Activated naive CD8-positive, alpha-beta T cell treated with anti-CD3 and anti-CD28 coated beads, Interleukin-2, amount 50 U/mL, for 24 hours (primary cell): Measurements from ENCODE around the gene GFOD1.
"Not testable (repeated sequence)": the region's sequence is repeated elsewhere in the genome, so short reads cannot be mapped to it uniquely, and the experiment has no call there.

Experiments
- ATAC-seq: fragments of 150-1000 bp; cut with Tn5 transposase; one replicate; pipeline ENCODE4 v1.10.0; 2021
- DNase-seq: peaks from one replicate; pipeline ENCODE4 v3.0.0; 2021
- H3K27ac Mint-ChIP-seq: one replicate; pipeline ENCODE4 v1.8.0; 2021; ENCODE audit warnings: mild to moderate bottlenecking, mixed read lengths
- H3K27me3 Mint-ChIP-seq: one replicate; pipeline ENCODE4 v1.8.0; 2021; ENCODE audit warnings: mixed read lengths
- H3K36me3 Mint-ChIP-seq: one replicate; pipeline ENCODE4 v1.8.0; 2021; ENCODE audit warnings: low read depth, mixed read lengths
- H3K4me1 Mint-ChIP-seq: one replicate; pipeline ENCODE4 v1.8.0; 2021; ENCODE audit warnings: mixed read lengths
- H3K4me3 Mint-ChIP-seq: one replicate; pipeline ENCODE4 v1.8.0; 2021; ENCODE audit warnings: mild to moderate bottlenecking, moderate library complexity, mixed read lengths
- H3K9me3 Mint-ChIP-seq: one replicate; pipeline ENCODE4 v1.8.0; 2021; ENCODE audit warnings: mixed read lengths

The GFOD1 gene

DNA sequence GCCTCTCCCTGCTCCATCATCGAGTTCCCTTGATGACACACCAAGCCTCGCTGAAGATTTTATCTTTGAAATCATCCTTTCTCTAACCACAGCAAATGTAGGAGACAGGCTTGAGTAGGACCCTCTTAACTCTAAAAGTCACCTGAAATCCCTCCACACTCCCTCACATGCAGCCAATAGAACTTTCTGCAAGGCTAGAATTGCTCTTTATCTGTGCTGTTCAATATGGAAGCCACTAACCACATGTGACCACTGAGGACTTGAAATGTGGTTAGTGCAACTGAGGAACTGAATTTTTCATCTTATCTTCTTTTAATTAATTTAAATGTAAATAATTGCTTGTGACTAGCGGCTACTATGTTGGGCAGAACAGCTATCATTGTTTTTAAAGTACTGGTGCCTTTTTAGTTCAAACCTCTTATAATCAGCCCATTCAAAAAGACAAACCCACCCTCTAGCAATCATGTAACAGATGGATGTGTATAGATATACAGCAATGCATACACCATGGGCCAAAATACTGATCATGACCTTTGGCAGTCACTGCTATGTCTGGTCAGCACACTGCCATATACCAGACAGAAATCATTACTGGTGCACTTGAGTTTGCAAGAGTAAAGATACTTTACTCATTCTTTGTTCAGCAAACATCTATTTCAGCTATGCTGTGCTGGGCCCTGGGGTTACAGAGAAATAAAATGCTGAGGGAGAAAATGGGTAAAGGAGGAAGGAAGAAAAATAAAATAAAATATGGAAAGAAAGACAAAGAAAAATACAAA, 50.0 kb downstream of the GFOD1 start:
- ATAC-seq (no peak), DNase-seq (no peak)
- H3K4me3 Mint-ChIP-seq, result no peak overlapping the region
- no peaks in the 10 kb centered on the region for H3K27me3 Mint-ChIP-seq
- H3K9me3 Mint-ChIP-seq, result no peaks in the 10 kb centered on the region
- peaks cover 12% of the 10 kb centered on the region for H3K36me3 Mint-ChIP-seq
- H3K4me1 Mint-ChIP-seq, result peaks cover 48% of the 10 kb centered on the region
- no peak overlapping the region for H3K27ac Mint-ChIP-seq

DNA sequence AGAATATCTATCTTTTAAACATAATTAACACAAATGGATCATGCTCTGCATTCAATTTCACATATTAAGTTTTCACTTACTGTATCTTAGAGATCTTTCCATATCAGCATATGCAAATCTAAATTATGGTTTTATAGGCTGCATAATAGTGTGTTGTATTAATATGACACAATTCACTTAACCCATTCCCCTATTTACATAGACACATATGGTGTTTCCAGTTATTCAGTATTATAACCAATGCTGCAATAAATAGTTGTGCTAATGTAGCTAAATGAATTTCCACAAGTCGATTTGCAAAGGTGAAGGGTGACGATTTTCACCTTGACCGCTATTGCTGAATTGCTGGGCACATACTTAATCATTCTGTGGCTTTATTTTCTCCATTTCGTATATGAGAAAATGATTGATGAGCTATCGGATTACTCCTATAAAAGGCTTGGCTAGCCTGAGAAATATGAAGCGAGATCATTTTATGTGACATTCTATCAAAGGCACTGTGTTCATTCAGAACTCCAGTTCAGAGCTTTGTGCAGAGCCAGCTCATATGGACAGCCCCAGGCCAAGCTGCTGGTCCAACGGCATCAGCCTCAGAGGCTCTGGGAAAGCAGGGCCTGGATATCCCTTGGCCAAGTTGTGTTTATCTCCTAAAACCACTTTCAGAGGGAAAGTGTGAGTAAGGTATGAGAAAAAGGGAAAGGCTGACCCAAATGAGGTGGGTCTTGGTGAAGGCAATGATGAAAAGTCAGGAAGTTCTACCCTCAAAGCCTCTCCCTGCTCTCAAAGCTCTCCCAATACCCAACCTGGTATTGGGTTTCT, 50.8 kb downstream of the GFOD1 start:
- Mint-ChIP-seq H3K9me3 (no peaks in the 10 kb centered on the region), H3K27me3 (no peaks in the 10 kb centered on the region), H3K36me3 (peaks cover 15% of the 10 kb centered on the region), H3K4me3 (no peak overlapping the region), H3K27ac (no peak overlapping the region), H3K4me1 (peaks cover 56% of the 10 kb centered on the region)
- DNase-seq (no peak), ATAC-seq (no peak)

DNA sequence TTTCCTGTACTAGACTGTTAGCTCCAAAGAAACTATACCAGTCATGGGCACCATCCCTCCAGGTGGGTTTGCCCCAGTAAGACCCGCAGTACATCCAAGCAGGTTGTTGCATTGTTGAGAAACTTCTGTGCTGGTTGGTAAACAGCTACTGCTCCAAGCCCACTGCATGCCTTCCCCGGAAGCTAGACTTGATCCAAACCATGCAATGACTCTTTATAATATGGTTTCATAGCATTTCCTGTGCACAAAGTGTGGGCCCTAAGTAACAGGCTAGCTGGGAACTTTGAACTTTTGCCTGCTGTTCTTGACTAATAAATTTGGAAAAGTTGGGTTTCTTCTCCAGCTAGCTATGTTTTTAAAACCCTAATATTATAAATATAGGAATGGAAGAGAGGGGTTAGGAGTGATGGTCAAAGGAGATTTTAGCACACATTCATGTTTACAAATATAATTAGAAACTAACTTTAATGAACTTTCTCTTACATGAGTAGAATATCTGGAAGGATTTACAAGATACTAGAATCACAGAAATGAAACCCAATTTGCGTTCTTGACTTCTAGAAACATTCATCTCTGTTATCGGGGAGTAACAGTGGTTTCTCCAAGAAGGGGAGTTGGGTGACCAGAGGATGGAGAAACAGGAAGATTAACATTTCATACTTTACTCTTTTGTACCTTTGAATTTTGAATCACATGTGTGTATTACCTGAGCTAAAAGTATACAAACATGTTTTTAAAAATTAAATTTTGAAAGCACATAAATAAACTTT, 51.7 kb downstream of the GFOD1 start:
- Mint-ChIP-seq H3K36me3 (peaks cover 20% of the 10 kb centered on the region), H3K4me3 (peak overlapping the region; percentile 48), H3K9me3 (no peaks in the 10 kb centered on the region), H3K4me1 (peaks cover 61% of the 10 kb centered on the region), H3K27me3 (no peaks in the 10 kb centered on the region), H3K27ac (peak overlapping the region; percentile 7)
- DNase-seq, result no peak
- ATAC-seq, result no peak

DNA sequence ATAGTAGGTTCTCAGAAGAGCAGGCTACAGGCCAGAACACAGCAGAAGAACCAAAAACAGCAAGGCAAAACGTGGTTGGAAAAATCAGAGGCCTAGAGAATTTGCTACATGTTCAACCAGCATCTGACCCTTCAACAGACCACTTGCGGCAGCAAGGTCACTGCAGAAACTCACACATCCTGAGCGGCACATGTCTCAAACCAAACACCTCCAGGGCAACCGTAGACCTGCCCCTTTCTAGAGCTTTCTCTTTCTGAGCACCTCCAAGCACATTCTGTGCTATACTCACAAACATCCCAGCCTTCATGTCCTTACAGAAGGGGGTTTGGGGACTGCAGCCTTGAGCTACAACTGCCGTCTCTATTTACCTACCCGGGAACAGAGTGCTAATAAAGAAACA, 52.6 kb downstream of the GFOD1 start:
- Mint-ChIP-seq H3K4me1 (peaks cover 67% of the 10 kb centered on the region), H3K27me3 (no peaks in the 10 kb centered on the region), H3K4me3 (no peak overlapping the region), H3K36me3 (peaks cover 21% of the 10 kb centered on the region), H3K27ac (peak overlapping the region; percentile 7), H3K9me3 (no peaks in the 10 kb centered on the region)
- no peak for ATAC-seq
- DNase-seq, result no peak

DNA sequence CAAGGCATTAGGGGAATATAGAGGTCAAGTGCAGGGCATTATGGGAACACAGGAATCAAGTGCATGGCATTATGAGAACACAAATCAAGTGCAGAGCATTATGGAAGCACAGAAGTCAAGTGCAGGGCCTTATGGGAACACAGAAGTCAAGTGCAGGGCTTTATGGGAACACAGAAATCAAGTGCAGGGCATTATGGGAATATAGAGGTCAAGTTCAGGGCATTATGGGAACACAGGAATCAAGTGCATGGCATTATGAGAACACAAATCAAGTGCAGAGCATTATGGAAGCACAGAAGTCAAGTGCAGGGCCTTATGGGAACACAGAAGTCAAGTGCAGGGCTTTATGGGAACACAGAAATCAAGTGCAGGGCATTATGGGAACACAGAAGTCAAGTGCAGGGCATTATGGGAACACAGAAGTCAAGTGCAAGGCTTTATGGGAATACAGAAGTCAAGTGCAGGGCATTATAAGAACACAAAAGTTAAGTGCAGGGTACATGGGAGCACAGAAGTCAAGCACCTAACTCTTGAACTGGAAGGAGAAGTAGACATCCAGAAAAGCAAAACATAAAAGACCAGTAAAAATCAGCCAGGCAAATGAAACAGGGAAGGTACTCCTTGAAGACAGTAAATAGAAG, 53.1 kb downstream of the GFOD1 start:
- ATAC-seq, DNase-seq, H3K9me3 Mint-ChIP-seq, H3K27me3 Mint-ChIP-seq, H3K4me3 Mint-ChIP-seq, H3K27ac Mint-ChIP-seq: not testable (repeated sequence)
- H3K36me3 Mint-ChIP-seq, result peaks cover 21% of the 10 kb centered on the region
- H3K4me1 Mint-ChIP-seq, result peaks cover 71% of the 10 kb centered on the region

DNA sequence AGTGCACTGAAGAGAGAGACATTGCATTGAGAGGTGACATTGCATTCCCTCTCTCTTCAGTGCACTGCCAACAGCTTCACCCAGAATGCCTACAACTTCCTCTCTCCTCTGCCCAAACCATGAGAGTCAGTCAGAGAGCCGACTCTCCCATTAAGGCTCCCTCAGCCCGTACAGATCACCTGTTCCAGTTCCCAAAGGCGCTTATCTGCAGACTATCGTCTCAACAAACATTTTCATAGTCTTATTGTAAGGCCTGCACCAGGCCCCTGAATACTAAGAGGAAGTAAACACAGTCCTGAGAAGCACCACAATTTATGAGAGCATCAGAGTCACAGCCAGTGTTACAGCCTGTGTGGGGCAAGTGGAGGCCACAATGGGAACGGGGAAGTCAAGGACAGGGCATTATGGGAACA, 53.7 kb downstream of the GFOD1 start:
- Mint-ChIP-seq H3K9me3 (no peaks in the 10 kb centered on the region), H3K36me3 (peaks cover 21% of the 10 kb centered on the region), H3K4me3 (no peak overlapping the region), H3K27ac (no peak overlapping the region), H3K27me3 (no peaks in the 10 kb centered on the region), H3K4me1 (peaks cover 75% of the 10 kb centered on the region)
- no peak for DNase-seq
- no peak for ATAC-seq

DNA sequence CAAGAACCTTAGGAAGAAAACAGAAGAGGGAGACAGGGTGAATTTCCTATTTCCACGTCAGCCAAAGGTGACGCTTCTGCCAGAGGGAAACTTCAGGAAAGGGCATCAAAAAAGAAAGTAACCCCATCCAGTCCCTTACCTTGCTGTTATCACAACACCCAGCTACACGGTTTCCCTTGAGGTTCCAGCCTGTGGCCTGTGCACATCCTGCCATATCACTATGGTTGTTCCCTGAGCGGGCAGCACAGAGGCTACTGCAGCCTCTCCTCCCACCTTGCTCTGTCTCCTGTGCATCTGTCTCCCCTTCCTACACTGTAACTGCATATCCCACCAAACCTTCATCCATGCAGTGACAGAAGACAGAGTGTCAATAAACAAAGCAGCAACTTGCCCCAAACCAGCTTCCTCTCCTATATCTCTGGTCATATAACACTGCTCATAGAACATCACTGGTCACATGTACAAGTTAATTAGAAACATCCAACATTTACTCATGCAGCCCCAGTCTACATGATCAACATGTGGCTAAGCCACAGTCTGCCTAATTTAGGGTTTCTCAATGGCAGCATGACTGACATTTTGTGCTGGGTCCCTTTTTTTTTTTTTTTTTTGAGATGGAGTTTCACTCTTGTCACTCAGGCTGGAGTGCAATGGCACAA, 54.7 kb downstream of the GFOD1 start:
- no peak for DNase-seq
- Mint-ChIP-seq H3K9me3 (no peaks in the 10 kb centered on the region), H3K4me1 (peaks cover 86% of the 10 kb centered on the region), H3K27me3 (no peaks in the 10 kb centered on the region), H3K27ac (peak overlapping the region; percentile 79), H3K4me3 (peak overlapping the region; percentile 41), H3K36me3 (peaks cover 18% of the 10 kb centered on the region)
- ATAC-seq, result peak; percentile 13

DNA sequence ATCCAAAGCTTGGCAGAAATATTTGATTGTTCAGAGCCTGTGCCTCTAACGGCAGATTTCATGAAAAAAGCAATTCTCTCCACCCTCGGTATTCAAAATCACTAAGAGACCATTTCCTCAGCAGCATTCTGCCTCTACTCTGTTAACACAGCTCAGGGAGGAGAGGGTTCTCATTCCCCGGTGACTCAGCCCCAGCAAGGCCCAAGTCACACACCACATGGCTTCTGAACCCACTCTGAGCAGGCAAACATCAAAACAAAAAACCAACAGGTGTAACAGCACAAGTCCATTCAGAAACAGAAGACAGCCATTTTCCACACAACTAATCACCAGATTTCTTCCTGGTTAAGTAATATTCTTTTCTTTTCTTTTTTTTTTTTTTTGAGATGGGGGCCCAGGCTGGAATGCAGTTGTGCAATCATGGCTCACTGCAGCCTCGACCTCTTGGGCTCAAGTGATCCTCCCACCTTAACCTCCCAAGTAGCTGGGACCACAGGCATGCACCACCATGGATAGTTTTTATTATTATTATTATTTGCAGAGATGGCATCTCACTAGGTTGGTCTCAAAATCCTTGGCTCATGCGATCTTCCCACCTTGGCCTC, 55.4 kb downstream of the GFOD1 start:
- no peaks in the 10 kb centered on the region for H3K9me3 Mint-ChIP-seq
- DNase-seq (no peak), ATAC-seq (peak; percentile 43)
- peaks cover 18% of the 10 kb centered on the region for H3K36me3 Mint-ChIP-seq
- peak overlapping the region; percentile 61 for H3K4me3 Mint-ChIP-seq
- H3K27me3 Mint-ChIP-seq, result no peaks in the 10 kb centered on the region
- peaks cover 89% of the 10 kb centered on the region for H3K4me1 Mint-ChIP-seq
- H3K27ac Mint-ChIP-seq, result peak overlapping the region; percentile 88

DNA sequence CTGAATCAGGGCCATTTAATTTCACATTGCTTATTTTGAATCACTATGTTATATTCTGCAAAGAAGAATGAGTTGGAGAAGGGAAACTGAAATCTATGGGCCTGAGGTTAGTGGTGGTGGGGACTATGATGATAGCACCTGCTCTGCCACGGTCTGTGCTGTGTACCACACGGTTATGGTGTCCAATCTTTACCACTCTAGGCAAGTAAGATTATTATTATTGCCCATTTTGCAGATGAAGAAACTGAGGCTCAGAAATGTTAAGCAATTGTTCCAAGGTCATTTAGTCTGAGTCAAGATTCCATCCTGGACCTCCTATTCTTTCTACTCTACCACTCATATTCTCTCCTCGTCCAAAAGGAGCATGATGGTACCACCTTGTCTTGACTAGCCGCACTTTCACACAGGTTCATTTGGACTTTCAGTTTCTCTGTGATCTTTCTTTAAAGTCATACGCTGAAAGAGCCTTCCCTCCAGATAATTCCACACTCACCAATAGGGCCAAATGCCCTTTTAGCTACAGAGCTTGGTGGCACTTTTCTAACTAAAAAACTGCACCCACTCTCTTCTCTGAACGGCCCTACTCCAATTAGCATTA, 56.2 kb downstream of the GFOD1 start:
- DNase-seq (no peak), ATAC-seq (no peak)
- H3K27me3 Mint-ChIP-seq, result no peaks in the 10 kb centered on the region
- no peaks in the 10 kb centered on the region for H3K9me3 Mint-ChIP-seq
- peaks cover 89% of the 10 kb centered on the region for H3K4me1 Mint-ChIP-seq
- peak overlapping the region; percentile 88 for H3K27ac Mint-ChIP-seq
- H3K4me3 Mint-ChIP-seq, result peak overlapping the region; percentile 61
- H3K36me3 Mint-ChIP-seq, result peaks cover 18% of the 10 kb centered on the region

DNA sequence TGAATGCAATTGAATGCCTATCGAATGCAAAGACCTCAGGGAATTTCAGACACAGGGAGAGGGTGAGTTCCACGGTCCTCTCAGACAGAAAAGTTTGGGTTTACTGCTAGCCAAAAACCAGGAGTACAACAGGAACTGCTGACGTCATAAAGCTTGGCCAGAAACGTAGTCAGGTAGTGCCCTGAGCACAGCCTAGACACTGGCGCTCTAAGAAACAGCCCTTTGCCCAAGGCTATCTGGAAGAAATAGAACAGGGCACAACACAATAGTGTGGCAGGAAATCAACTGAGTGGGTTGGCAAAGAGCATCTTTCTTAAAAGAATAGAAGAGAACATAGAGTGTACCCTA, 58.0 kb downstream of the GFOD1 start:
- DNase-seq (no peak), ATAC-seq (no peak)
- H3K4me3 Mint-ChIP-seq, result peak overlapping the region; percentile 13
- peaks cover 23% of the 10 kb centered on the region for H3K36me3 Mint-ChIP-seq
- H3K27me3 Mint-ChIP-seq, result no peaks in the 10 kb centered on the region
- peaks cover 89% of the 10 kb centered on the region for H3K4me1 Mint-ChIP-seq
- peak overlapping the region; percentile 99 for H3K27ac Mint-ChIP-seq
- no peaks in the 10 kb centered on the region for H3K9me3 Mint-ChIP-seq

DNA sequence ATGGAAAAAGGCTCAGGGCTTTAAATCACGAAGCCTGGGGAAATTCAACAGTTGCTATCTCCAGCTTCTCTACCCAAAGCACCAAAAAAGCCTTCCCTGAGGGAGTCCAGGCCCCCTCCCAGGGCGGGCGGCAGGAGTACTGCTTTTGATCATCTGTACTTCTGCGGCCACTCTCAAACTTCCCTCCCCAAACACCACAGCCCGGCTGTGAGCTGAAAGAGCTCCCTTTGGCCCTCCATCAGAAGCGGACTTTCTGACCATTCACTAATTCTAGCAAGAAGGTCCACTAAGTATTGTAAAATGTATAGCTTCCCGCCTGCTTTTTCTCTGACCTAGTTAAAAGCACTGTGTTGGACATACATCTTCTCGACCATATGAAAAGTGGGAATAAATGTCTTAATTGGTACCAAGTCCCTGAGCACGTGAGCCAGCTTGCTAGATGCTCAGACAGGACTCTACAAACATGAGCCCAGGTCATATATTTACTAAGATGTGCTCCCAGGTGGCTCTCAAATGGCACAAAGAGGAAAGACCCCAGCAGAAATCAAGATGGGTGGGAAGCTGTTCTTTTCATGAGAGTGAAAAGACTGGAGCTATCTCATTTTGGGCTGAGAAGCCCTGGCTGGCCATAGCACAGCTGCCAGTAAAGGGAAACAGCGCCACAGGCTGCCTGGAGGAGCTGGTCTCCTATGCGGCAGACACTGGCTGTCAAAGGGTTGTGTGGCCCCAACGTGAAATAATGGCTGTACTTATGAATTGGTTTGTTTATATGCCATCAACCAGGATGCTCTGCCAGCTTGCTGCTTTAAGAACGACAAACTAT, 58.6 kb downstream of the GFOD1 start:
- H3K27me3 Mint-ChIP-seq, result no peaks in the 10 kb centered on the region
- H3K36me3 Mint-ChIP-seq, result peaks cover 25% of the 10 kb centered on the region
- peak overlapping the region; percentile 99 for H3K27ac Mint-ChIP-seq
- ATAC-seq (no peak), DNase-seq (peak; percentile 48)
- H3K4me3 Mint-ChIP-seq, result peak overlapping the region; percentile 71
- H3K9me3 Mint-ChIP-seq, result no peaks in the 10 kb centered on the region
- H3K4me1 Mint-ChIP-seq, result peaks cover 90% of the 10 kb centered on the region

DNA sequence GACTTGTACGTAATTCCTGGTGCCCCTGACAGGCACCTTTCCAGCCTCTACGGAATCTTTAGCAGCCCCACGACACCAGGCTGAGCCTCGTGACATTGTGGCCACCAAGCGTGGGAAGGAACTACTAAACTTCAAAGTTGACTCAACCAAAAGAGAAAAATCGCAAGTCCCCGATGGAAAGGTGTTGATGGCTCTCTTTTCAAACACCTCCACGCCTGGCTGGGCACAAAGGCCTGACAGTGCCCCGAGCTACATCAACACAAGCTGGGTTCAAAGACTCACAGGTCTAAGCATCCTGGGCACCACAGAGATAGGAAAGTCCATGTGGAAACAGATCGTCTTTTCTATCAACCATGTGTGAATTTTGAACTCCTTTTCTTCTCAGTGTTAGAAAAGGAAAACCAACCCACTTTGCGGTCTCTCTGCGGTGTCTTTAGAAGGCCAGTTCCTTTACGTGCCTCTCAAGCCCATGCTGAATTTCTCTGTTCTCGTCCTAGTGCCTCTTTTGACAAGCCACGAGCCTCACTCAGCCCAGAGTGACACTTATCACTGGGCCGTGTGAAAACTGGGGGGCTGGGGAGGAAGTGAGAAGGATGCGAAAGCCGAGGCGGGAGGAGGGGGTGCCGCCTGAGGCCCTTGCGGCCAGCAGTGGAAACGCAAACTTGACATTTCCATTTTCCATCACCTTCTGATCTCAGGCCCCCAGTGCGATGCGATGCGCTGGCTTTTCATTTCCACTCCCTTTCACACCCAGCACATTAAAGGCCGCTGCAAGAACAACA, 59.4 kb downstream of the GFOD1 start:
- Mint-ChIP-seq H3K27ac (peak overlapping the region; percentile 99), H3K4me1 (peaks cover 91% of the 10 kb centered on the region), H3K9me3 (no peaks in the 10 kb centered on the region), H3K4me3 (peak overlapping the region; percentile 71), H3K36me3 (peaks cover 29% of the 10 kb centered on the region), H3K27me3 (no peaks in the 10 kb centered on the region)
- ATAC-seq (peak; percentile 75), DNase-seq (peak; percentile 85)
